Measurements from ENCODE around the gene NIPSNAP2.
"Not testable (repeated sequence)": the region's sequence is repeated elsewhere in the genome, so short reads cannot be mapped to it uniquely, and the experiment has no call there.

The NIPSNAP2 gene

GRCh38 chr7:56048245-56048644, 83.9 kb downstream of the NIPSNAP2 start:
- DNase-seq, result no peak

DNA sequence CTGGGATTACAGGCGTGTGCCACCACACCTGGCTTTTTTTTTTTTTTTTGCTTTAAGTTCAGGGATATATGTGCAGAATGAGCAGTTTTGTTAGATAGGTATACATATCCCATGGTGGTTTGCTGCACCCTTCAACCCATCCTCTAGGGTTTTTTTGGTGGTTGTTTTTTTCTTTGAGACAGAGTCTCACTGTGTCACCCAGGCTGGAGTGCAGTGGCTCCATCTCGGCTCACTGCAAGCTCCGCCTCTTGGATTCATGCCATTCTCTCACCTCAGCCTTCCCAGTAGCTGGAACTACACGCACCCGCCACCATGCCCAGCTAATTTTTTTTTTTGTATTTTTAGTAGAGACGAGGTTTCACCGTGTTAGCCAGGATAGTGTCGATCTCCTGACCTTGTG, 84.4 kb downstream of the NIPSNAP2 start:
- DNase-seq, result not testable (repeated sequence)

Data from T1000 (cell line).